ENCODE results near the gene TNIK.

Gene TNIK

GRCh38 chr3:171443211-171443957 is 16.8 kb downstream of the TNIK start:
- TF ChIP-seq POLR2A (IDR thresholded peaks at IDR 0.05; ENCODE audit: extremely low read depth, insufficient read length) (no peak), MYC (IDR thresholded peaks at IDR 0.05; ENCODE audit: low read depth, low read length) (no peak), MAX (IDR thresholded peaks at IDR 0.05; ENCODE audit: low read depth, low read length) (no peak), CTCF (IDR thresholded peaks at IDR 0.05; ENCODE audit: low read depth, low read length) (no peak)
- H3K4me3 ChIP-seq (ENCODE audit: low read depth, low read length): no peak overlapping the region
- no peak for DNase-seq (ENCODE audit: low read depth)

GRCh38 chr3:171442184-171442583 is 18.0 kb downstream of the TNIK start:
- DNase-seq (ENCODE audit: low read depth): no peak
- no peak overlapping the region for H3K4me3 ChIP-seq (ENCODE audit: low read depth, low read length)
- TF ChIP-seq CTCF (IDR thresholded peaks at IDR 0.05; ENCODE audit: low read depth, low read length): no peak
- no peak for TF ChIP-seq MYC (IDR thresholded peaks at IDR 0.05; ENCODE audit: low read depth, low read length)
- no peak for TF ChIP-seq POLR2A (IDR thresholded peaks at IDR 0.05; ENCODE audit: extremely low read depth, insufficient read length)
- TF ChIP-seq MAX (IDR thresholded peaks at IDR 0.05; ENCODE audit: low read depth, low read length): no peak

- H3K4me3 ChIP-seq (ENCODE audit: low read depth, low read length): no peak overlapping the region
- no peak for TF ChIP-seq MAX (IDR thresholded peaks at IDR 0.05; ENCODE audit: low read depth, low read length)
- TF ChIP-seq CTCF (IDR thresholded peaks at IDR 0.05; ENCODE audit: low read depth, low read length): no peak
- TF ChIP-seq POLR2A (IDR thresholded peaks at IDR 0.05; ENCODE audit: extremely low read depth, insufficient read length): no peak
- TF ChIP-seq MYC (IDR thresholded peaks at IDR 0.05; ENCODE audit: low read depth, low read length): no peak
- no peak for DNase-seq (ENCODE audit: low read depth)
These were observed 18.8 kb downstream of the TNIK start for GRCh38 chr3:171441381-171441780.

DNA sequence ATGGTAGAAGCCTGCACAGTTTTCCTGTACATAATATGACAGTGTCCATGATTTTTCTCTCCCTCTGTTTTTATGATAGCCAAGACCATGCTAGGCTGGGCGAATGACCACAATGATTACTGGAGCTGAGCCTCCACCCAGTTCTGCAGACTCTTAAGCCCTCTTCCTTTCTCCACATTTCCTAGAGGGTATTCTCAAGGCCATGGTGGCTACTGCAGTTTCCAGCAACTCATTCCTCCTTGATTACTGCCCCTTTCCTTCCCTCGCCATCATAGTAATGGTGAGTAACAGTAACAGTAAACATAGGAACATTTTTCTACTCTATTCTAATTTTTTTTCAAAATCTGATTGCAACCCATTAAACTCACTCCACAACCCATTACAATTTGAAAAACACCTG is 20.2 kb downstream of the TNIK start:
- TF ChIP-seq CTCF (IDR thresholded peaks at IDR 0.05; ENCODE audit: low read depth, low read length) (no peak), MAX (IDR thresholded peaks at IDR 0.05; ENCODE audit: low read depth, low read length) (no peak), POLR2A (IDR thresholded peaks at IDR 0.05; ENCODE audit: extremely low read depth, insufficient read length) (no peak), MYC (IDR thresholded peaks at IDR 0.05; ENCODE audit: low read depth, low read length) (no peak)
- no peak for DNase-seq (ENCODE audit: low read depth)
- H3K4me3 ChIP-seq (ENCODE audit: low read depth, low read length): no peak overlapping the region

GRCh38 chr3:171437115-171437756 is 23.0 kb downstream of the TNIK start:
- no peak overlapping the region for H3K4me3 ChIP-seq (ENCODE audit: low read depth, low read length)
- no peak for TF ChIP-seq POLR2A (IDR thresholded peaks at IDR 0.05; ENCODE audit: extremely low read depth, insufficient read length)
- no peak for TF ChIP-seq MYC (IDR thresholded peaks at IDR 0.05; ENCODE audit: low read depth, low read length)
- no peak for DNase-seq (ENCODE audit: low read depth)

GRCh38 chr3:171436380-171436779 is 23.8 kb downstream of the TNIK start:
- no peak overlapping the region for H3K4me3 ChIP-seq (ENCODE audit: low read depth, low read length)
- DNase-seq (ENCODE audit: low read depth): no peak
- TF ChIP-seq MAX (IDR thresholded peaks at IDR 0.05; ENCODE audit: low read depth, low read length) (no peak), MYC (IDR thresholded peaks at IDR 0.05; ENCODE audit: low read depth, low read length) (no peak), CTCF (IDR thresholded peaks at IDR 0.05; ENCODE audit: low read depth, low read length) (no peak), POLR2A (IDR thresholded peaks at IDR 0.05; ENCODE audit: extremely low read depth, insufficient read length) (no peak)

Measured in NB4 (cell line).